Mesenchymal stem cell (in vitro differentiated cells and primary cell): ENCODE results near the gene HMG20A.

ENCODE experiments used
- DNase-seq: peaks from one replicate; pipeline ENCODE4 v3.0.0-alpha.2; 2013
- H2AFZ ChIP-seq: one replicate; pipeline ENCODE4 v1.6.1; 2013; ENCODE audit warnings: low read depth, mild to moderate bottlenecking, control low read depth, inconsistent platforms, low read length, moderate library complexity
- H2AK5ac ChIP-seq: 2 replicates; pipeline ENCODE4 v1.6.1; 2013; ENCODE audit warnings: low read length, moderate library complexity, mild to moderate bottlenecking, inconsistent platforms; ENCODE audit not compliant: severe bottlenecking
- H2BK120ac ChIP-seq: one replicate; pipeline ENCODE4 v1.6.1; 2013; ENCODE audit warnings: low read depth, mild to moderate bottlenecking, inconsistent platforms, low read length, moderate library complexity
- H2BK12ac ChIP-seq, 2 experiments: one replicate each; pipeline ENCODE4 v1.6.1; 2013; ENCODE audit warnings: inconsistent platforms in 2 of 2, low read length in 2 of 2, mild to moderate bottlenecking in 2 of 2, moderate library complexity in 2 of 2, control low read depth in 1 of 2
- H2BK15ac ChIP-seq: one replicate; pipeline ENCODE4 v1.6.1; 2013; ENCODE audit warnings: mild to moderate bottlenecking, low read depth, inconsistent platforms; ENCODE audit not compliant: poor library complexity, severe bottlenecking
- H2BK5ac ChIP-seq: 2 replicates; pipeline ENCODE4 v1.6.1; 2013; ENCODE audit warnings: low read depth, mild to moderate bottlenecking, low read length, control low read depth, inconsistent platforms; ENCODE audit not compliant: poor library complexity, severe bottlenecking
- H3K14ac ChIP-seq, 2 experiments: one replicate each; pipeline ENCODE4 v1.6.1; 2013; ENCODE audit warnings: inconsistent platforms in 2 of 2, low read length in 2 of 2, control low read depth in 1 of 2, mild to moderate bottlenecking in 1 of 2, moderate library complexity in 1 of 2
- H3K18ac ChIP-seq, 2 experiments: one replicate each; pipeline ENCODE4 v1.6.1; 2013; ENCODE audit warnings: inconsistent platforms in 2 of 2, low read length in 2 of 2, control low read depth in 1 of 2, low read depth in 1 of 2, mild to moderate bottlenecking in 1 of 2
- H3K23ac ChIP-seq, 2 experiments: one replicate each; pipeline ENCODE4 v1.6.1; 2013; ENCODE audit warnings: inconsistent platforms in 2 of 2, low read length in 2 of 2, mild to moderate bottlenecking in 2 of 2, moderate library complexity in 2 of 2, control low read depth in 1 of 2
- H3K27ac ChIP-seq: 2 replicates; pipeline ENCODE4 v1.5.1; 2013; ENCODE audit warnings: mild to moderate bottlenecking, moderate library complexity, low read length, control low read depth, inconsistent platforms; ENCODE audit not compliant: poor library complexity, severe bottlenecking
- H3K27me3 ChIP-seq, 2 experiments: 2 replicates each; pipeline versions ENCODE4 v1.6.1 to v1.7.0; 2013; ENCODE audit warnings: low read length in 2 of 2, mild to moderate bottlenecking in 2 of 2, moderate library complexity in 2 of 2, control low read depth in 1 of 2, inconsistent platforms in 1 of 2; ENCODE audit not compliant: control insufficient read depth in 1 of 2, insufficient read depth in 1 of 2
- H3K36me3 ChIP-seq, 2 experiments: 2 replicates each; pipeline versions ENCODE4 v1.6.1 to v1.7.0; 2013; ENCODE audit warnings: low read length in 2 of 2, control low read depth in 1 of 2, inconsistent platforms in 1 of 2, low read depth in 1 of 2, mild to moderate bottlenecking in 1 of 2; ENCODE audit not compliant: insufficient read depth in 2 of 2, control insufficient read depth in 1 of 2
- H3K4ac ChIP-seq, 2 experiments: one replicate each; pipeline ENCODE4 v1.6.1; 2013; ENCODE audit warnings: inconsistent platforms in 2 of 2, low read length in 2 of 2, mild to moderate bottlenecking in 2 of 2, moderate library complexity in 2 of 2, control low read depth in 1 of 2, low read depth in 1 of 2
- H3K4me1 ChIP-seq: 2 replicates; pipeline ENCODE4 v1.6.1; 2013; ENCODE audit warnings: low read depth, low read length, control low read depth; ENCODE audit not compliant: control insufficient read depth, insufficient read depth
- H3K4me2 ChIP-seq: 2 replicates; pipeline ENCODE4 v1.6.1; 2013; ENCODE audit warnings: low read length, mild to moderate bottlenecking, inconsistent platforms; ENCODE audit not compliant: poor library complexity, severe bottlenecking
- H3K4me3 ChIP-seq, 2 experiments: 2 replicates each; pipeline versions ENCODE4 v1.5.1 to v1.7.0; 2013; ENCODE audit warnings: low read length in 2 of 2, mild to moderate bottlenecking in 2 of 2, control low read depth in 1 of 2, low read depth in 1 of 2; ENCODE audit not compliant: insufficient read depth in 1 of 2
- H3K79me1 ChIP-seq: replicated peaks from 2 replicates; pipeline ENCODE4 v1.6.1; 2013; ENCODE audit warnings: mild to moderate bottlenecking, control low read depth, low read length, inconsistent platforms; ENCODE audit not compliant: poor library complexity, severe bottlenecking
- H3K9ac ChIP-seq: 2 replicates; pipeline ENCODE4 v1.7.0; 2013; ENCODE audit warnings: mild to moderate bottlenecking, low read length, moderate library complexity
- H3K9me3 ChIP-seq: 2 replicates; pipeline ENCODE4 v1.7.0; 2013; ENCODE audit warnings: mild to moderate bottlenecking, low read length; ENCODE audit not compliant: control insufficient read depth
- H4K8ac ChIP-seq: one replicate; pipeline ENCODE4 v1.6.1; 2013; ENCODE audit warnings: inconsistent platforms, mild to moderate bottlenecking, low read length, moderate library complexity
- H4K91ac ChIP-seq: one replicate; pipeline ENCODE4 v1.6.1; 2013; ENCODE audit warnings: mild to moderate bottlenecking, low read length, inconsistent platforms
- WGBS: methylation state at CpG from one replicate; pipeline ENCODE4 v1.1.7; 2013; ENCODE audit warnings: mixed read lengths; 5-methylcytosine and 5-hydroxymethylcytosine counted together

The HMG20A gene

DNA sequence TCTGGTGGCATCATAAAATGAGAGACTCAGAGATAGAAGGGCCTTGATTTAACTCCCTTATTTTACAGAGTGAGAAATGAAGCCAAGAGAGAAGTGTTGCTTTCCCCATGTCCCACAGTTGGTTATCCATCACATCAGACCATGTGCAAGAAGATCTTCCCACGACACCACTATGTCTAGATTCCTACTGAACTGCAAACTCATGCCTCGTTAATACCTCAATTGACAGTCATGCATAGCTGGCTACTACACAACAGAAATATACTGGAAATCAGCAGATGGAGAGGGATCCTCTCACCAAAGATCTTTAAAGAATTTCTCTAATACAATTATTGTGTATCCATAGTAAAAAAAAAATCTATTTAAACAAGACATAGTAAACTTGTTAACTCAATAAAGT lies 34.1 kb upstream of the HMG20A start:
- Histone ChIP-seq H2BK15ac (no peak overlapping the region), H3K4ac (no peak overlapping the region), H3K4me2 (no peak overlapping the region), H3K18ac (no peak overlapping the region), H2AFZ (no peak overlapping the region), H3K27me3 (no peaks in the 10 kb centered on the region), H4K8ac (no peak overlapping the region), H3K36me3 (no peaks in the 10 kb centered on the region), H2BK5ac (no peak overlapping the region), H3K79me1 (peaks cover 21% of the 10 kb centered on the region), H3K14ac (no peak overlapping the region), H2BK120ac (no peak overlapping the region), H3K9ac (no peak overlapping the region), H4K91ac (no peak overlapping the region), H3K9me3 (no peaks in the 10 kb centered on the region), H3K27ac (no peak overlapping the region), H2AK5ac (no peak overlapping the region), H2BK12ac (no peak overlapping the region), H3K23ac (no peak overlapping the region), H3K4me1 (peaks cover 2% of the 10 kb centered on the region), H3K4me3 (no peak overlapping the region)
- WGBS, result 84% methylated on average over 2 of the region's 2 CpGs
- no peak for DNase-seq

DNA sequence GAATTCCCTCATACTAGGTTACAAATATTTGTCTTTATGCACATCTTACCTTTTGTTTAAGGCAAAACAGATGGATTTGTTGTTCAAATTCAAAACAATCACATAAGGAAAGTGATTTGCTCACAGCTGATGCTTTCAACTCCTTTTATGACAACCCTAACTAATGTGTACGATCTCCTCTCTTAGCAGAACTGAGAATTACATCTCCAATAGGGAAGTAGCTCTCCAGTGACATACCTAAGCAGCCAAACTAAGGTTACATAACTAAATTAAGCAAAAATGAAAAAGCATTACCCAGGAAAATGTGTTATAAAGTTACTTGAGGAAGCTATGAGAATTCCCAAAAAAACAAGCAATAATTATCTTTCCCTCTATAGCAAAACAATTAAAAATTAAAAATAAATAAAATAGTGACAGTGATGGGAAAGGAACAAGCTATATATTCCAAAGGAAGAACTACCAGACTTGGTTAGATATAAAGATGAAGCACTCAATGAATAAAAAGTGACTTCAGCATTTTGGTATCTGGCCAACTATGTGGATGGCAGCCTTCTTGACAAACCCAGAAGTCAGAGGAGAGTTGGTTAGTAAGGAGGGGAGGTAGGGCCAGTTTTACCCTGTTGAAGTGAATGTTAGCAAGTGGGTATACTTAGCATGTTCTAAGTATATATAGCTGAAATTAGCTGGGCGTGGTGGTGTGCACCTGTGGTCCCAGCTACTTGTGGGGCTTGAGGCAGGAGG lies 33.2 kb upstream of the HMG20A start:
- H2BK120ac ChIP-seq, result no peak overlapping the region
- H3K4me2 ChIP-seq, result no peak overlapping the region
- no peak overlapping the region for H4K91ac ChIP-seq
- H3K4ac ChIP-seq, result no peak overlapping the region
- H3K27me3 ChIP-seq, result no peaks in the 10 kb centered on the region
- DNase-seq, result no peak
- no peak overlapping the region for H3K9ac ChIP-seq
- H3K27ac ChIP-seq, result no peak overlapping the region
- H2AK5ac ChIP-seq, result no peak overlapping the region
- H3K36me3 ChIP-seq, result no peaks in the 10 kb centered on the region
- H2BK15ac ChIP-seq, result no peak overlapping the region
- H4K8ac ChIP-seq, result no peak overlapping the region
- no peak overlapping the region for H3K23ac ChIP-seq
- no peak overlapping the region for H3K4me3 ChIP-seq
- peaks cover 19% of the 10 kb centered on the region for H3K79me1 ChIP-seq
- H2BK12ac ChIP-seq, result no peak overlapping the region
- no peak overlapping the region for H2AFZ ChIP-seq
- no peaks in the 10 kb centered on the region for H3K9me3 ChIP-seq
- no peak overlapping the region for H2BK5ac ChIP-seq
- WGBS, result 94% methylated on average over 2 of the region's 2 CpGs
- H3K18ac ChIP-seq, result no peak overlapping the region
- H3K4me1 ChIP-seq, result peaks cover 2% of the 10 kb centered on the region
- H3K14ac ChIP-seq, result no peak overlapping the region

DNA sequence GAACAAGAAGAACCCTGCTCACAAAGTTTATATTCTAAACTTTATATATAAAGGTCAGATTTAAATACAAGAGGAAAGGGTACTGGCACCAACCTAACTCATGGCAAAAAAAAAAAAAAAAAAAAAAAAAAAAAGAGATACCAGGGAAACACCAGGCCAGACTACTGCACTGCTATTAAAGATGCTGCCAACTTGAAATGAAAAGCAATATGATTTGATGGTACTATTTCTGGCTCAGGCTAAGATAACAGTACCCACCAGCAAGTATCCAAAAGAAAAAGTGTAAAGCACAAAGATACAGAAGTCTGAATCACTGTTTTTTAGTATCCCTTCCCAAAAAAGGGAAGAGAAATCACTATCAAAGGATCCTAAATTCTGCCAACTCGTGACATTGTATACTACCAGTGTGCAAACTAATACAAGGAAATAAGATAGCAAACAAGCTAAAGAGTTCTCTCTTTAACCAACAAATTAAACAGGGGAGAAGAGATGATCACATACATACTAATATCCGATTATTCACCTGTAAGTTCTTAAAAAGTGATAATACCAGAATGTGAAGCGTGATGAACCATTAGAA lies 29.2 kb upstream of the HMG20A start:
- Histone ChIP-seq H3K4ac (no peak overlapping the region), H3K23ac (no peak overlapping the region), H3K4me2 (no peak overlapping the region), H3K27me3 (no peaks in the 10 kb centered on the region), H2AFZ (no peak overlapping the region), H2BK120ac (no peak overlapping the region), H3K36me3 (peaks cover 4 to 7% of the 10 kb centered on the region in 2 experiments), H3K18ac (no peak overlapping the region), H3K79me1 (peaks cover 33% of the 10 kb centered on the region), H4K8ac (no peak overlapping the region), H3K9me3 (peaks cover 15% of the 10 kb centered on the region), H2BK12ac (no peak overlapping the region), H3K4me1 (peaks cover 2% of the 10 kb centered on the region), H2BK5ac (no peak overlapping the region), H3K27ac (no peak overlapping the region), H4K91ac (no peak overlapping the region), H3K9ac (no peak overlapping the region), H3K14ac (no peak overlapping the region), H2AK5ac (no peak overlapping the region), H2BK15ac (no peak overlapping the region), H3K4me3 (no peak overlapping the region)
- WGBS, result no CpG with 5 or more reads among the region's 3 CpGs
- no peak for DNase-seq

DNA sequence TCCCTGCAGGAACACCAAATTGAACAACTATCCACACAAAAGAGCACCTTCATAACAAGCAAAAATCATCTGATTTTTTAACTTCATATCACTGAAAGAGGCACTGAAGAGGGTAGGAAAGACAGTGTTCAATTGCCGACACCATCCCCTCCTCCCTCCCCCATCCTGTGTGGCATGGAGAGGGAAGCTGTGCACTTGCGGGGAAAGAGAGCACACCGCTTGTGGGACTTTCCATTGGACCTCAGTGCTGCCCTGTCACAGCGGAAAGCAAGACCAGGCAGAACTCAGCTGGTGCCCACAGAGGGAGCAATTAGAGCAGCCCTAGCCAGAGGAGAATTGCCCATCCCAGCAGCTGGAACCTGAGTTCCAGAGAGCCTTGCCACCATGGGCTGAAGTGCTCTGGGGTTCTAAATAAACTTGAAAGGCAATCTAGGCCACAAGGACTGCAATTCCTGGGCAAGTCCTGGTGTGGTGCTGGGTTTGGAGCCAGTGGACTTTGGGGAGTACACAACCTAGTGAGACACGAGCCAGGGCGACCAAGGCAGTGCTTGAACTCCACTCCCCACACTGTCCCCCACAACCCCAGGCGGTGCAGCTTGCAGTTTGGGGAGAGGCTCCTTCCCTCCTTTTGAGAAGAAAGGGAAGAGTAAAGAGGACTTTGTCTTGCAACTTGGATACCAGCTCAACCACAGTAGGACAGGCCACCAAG lies 27.8 kb upstream of the HMG20A start:
- H2AK5ac ChIP-seq, result no peak overlapping the region
- peaks cover under 1% of the 10 kb centered on the region for H3K4me1 ChIP-seq
- no peak overlapping the region for H2BK15ac ChIP-seq
- 92% methylated on average over 5 of the region's 7 CpGs for WGBS
- no peak overlapping the region for H3K14ac ChIP-seq
- H3K4ac ChIP-seq, result no peak overlapping the region
- no peak overlapping the region for H3K4me2 ChIP-seq
- H2BK12ac ChIP-seq, result no peak overlapping the region
- H4K91ac ChIP-seq, result no peak overlapping the region
- H3K23ac ChIP-seq, result no peak overlapping the region
- no peak overlapping the region for H3K18ac ChIP-seq
- no peak for DNase-seq
- peaks cover 4 to 7% of the 10 kb centered on the region in 2 experiments for H3K36me3 ChIP-seq
- H3K4me3 ChIP-seq, result no peak overlapping the region
- H3K27ac ChIP-seq, result no peak overlapping the region
- H2AFZ ChIP-seq, result no peak overlapping the region
- no peak overlapping the region for H2BK5ac ChIP-seq
- no peak overlapping the region for H3K9ac ChIP-seq
- H3K9me3 ChIP-seq, result peaks cover 15% of the 10 kb centered on the region
- no peak overlapping the region for H4K8ac ChIP-seq
- H3K79me1 ChIP-seq, result peaks cover 29% of the 10 kb centered on the region
- H3K27me3 ChIP-seq, result no peaks in the 10 kb centered on the region
- no peak overlapping the region for H2BK120ac ChIP-seq
